ENCODE results near the gene CPTP.

The CPTP gene

DNA sequence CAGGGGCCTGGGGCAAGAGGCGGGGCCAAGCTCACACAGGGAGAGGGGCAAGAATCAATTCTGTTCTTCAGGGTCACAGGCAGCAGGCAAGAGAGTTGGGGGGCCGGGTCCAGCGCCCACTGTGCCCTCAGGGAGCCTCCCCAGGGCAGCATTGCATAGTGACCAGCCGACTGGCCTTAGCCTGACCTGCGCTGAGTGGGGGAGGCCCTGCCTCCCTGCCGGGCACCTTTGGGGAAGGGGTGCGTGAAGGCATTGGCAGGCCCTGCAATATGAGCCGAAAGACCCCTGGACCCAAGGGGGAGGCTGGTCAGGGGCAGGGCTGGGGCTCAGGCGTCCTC, 32.2 kb upstream of the CPTP start:
- DNase-seq (ENCODE audit: low read depth), result no peak

DNA sequence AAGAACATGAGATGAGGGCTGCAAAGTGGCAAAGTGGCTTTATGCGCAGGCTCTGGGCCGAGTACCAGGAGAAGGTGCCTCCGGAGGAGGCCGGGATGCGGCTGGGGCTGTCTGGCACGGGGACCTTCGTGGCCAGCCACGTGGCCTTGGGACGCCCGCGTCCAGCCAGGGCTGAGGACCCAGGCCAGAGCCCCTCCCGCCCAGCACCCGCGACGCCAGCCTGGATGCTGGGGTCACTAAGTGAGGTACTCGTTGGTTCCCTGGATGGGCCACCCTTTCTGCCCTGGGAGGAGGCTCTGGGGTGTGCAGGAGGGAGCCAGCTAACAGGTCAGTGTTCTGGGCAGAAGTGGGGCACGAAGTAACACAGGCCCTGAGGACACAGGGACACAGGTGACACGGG, 31.8 kb upstream of the CPTP start:
- no peak for DNase-seq (ENCODE audit: low read depth)

GRCh38 chr1:1293263-1294249, 31.0 kb upstream of the CPTP start:
- no peak for DNase-seq (ENCODE audit: low read depth)

GRCh38 chr1:1294250-1294890, 30.2 kb upstream of the CPTP start:
- DNase-seq (ENCODE audit: low read depth), result no peak

GRCh38 chr1:1295154-1295923, 29.3 kb upstream of the CPTP start:
- DNase-seq (ENCODE audit: low read depth), result no peak

DNA sequence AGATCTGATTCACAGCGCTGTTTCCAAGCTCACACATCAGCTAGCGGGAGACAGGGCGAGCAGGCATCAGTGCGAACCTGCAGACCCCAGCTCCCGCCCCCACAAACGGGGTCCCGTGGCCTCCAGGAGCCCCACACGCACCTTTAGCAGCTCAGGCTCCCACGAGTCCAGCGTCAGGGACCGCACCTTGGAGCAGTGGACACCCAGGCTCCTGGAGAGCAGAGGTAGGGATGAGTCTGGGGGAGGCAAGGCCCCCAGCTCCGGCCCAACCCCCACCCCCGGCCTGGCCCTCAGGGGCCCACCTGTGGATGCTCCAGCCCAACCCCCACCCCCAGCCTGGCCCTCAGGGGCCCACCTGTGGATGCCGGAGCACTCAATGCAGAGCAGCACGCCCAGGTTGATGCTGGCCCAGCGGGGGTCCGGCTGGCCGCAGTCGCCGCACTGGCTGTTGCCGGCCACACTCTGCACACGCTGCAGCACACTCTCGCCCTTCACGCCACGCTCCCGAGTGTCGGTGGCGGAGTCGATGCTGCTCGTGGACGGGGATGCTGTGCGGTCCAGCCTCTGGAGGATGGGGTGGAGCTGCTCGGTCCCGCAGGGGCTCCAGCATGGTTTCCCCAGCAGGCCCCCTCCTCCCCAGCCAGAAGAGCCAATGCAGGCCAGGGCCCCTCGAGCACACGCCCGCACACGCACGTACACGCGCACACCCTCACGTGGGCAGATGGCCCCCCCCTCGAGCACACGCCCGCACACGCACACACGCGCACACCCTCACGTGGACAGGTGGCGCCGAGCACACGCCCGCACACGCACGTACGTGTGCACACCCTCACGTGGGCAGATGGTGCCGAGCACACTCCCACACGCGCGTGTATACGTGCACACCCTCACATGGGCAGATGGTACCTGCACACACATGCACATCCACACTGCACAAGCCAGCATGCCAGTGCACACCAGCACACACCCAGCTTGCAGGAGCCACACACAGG, 28.2 kb upstream of the CPTP start:
- DNase-seq (ENCODE audit: low read depth), result no peak

- no peak for DNase-seq (ENCODE audit: low read depth)
These were observed 26.7 kb upstream of the CPTP start for GRCh38 chr1:1297802-1298424.

GRCh38 chr1:1298861-1299685, 25.5 kb upstream of the CPTP start:
- DNase-seq (ENCODE audit: low read depth), result peak; percentile 15

GRCh38 chr1:1299686-1300351, 24.8 kb upstream of the CPTP start:
- no peak for DNase-seq (ENCODE audit: low read depth)

GRCh38 chr1:1300352-1300739, 24.3 kb upstream of the CPTP start:
- DNase-seq (ENCODE audit: low read depth), result no peak

GRCh38 chr1:1302006-1302430, 22.6 kb upstream of the CPTP start:
- DNase-seq (ENCODE audit: low read depth), result no peak

DNA sequence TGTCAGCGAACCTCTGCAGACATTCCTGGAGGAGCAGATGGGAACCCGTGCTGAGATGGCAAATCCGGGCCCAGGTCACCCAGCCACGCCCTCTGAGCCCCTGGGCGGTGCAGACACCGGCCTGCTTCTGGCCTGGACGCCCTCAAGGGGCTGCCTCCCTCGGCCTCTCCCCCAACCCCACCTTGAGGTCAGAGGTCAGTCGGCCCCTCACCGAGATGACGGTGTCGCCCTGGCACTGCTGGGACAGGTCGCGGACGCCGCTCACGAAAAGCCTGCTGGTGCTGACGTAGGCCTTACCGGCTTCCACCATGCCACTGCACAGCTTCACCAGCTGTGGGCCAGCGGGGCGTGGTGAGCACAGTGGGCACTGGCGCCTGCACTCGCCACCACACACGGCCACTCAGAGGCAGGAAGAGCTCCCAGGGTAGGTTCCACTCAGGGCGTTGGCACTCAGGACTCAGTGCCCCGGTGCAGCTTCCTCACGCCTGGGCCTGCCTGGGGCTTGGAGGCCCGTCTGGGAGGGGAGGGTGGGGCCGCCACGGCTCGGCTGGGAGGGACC, 21.6 kb upstream of the CPTP start:
- DNase-seq (ENCODE audit: low read depth), result no peak

DNA sequence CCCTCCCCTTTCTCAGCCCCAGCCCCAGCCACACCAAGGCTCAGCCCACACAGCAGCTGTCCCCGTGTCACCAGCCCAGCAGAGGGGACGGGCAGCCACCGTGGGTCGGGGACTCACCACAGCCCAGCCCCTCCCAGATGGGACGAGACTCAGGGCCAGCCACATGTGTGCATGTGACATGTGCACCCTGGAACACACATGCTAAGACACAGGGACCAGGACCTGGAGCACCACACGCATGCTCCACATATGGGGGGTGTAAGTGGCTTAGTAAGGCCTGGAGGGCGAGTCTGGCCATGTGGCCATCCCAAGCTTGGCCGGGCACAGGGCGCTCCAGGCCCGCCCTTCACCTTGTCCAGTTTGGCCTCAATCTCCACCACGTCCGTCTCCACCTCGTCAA, 20.9 kb upstream of the CPTP start:
- no peak for DNase-seq (ENCODE audit: low read depth)

DNA sequence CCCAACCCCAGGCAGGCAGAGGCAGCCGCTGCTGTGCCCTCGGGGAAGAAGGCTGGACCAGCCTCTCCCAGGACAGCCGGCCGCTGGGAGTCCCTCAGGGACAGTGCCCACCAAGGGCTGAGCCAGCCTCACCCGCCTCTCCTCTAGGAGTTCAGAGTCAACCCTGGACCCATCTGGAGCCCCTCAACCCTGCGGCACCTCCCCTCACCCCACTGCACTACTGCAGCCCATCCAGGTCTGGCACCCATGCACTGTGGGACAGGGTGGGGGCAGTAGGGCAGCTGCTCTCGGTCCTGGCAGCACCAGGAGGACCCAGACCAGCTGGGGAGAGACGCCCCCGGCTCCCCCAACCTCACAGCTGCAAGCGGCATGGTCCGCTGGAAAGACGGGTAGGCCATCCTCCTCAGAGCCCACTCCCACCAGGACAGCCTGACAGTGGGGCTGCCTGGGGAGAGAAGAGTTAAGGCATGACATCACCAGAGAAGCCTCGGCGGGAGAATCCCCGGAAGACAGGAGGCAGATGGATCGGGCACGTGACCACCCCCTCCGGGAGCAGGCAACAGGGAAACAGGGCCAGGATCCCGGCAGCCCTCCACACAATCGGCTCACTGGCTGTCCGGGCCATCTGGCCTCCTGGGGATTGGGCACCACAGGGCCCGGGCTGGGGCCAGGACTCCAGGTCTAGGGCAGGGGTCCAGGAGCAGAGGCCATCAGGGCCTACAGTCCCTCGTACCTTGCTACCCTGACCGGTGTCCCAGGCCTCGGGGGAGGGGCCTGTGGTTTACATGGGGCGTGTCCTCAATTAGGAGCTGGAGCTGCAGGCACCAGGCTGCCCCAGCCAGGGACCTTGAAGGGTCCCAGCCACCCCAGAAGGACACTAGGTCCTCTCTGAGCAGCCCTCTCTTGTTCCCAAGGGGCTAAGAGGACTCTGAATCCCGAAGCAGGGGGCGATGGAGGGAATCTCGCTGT, 20.0 kb upstream of the CPTP start:
- DNase-seq (ENCODE audit: low read depth), result peak; percentile 85

DNA sequence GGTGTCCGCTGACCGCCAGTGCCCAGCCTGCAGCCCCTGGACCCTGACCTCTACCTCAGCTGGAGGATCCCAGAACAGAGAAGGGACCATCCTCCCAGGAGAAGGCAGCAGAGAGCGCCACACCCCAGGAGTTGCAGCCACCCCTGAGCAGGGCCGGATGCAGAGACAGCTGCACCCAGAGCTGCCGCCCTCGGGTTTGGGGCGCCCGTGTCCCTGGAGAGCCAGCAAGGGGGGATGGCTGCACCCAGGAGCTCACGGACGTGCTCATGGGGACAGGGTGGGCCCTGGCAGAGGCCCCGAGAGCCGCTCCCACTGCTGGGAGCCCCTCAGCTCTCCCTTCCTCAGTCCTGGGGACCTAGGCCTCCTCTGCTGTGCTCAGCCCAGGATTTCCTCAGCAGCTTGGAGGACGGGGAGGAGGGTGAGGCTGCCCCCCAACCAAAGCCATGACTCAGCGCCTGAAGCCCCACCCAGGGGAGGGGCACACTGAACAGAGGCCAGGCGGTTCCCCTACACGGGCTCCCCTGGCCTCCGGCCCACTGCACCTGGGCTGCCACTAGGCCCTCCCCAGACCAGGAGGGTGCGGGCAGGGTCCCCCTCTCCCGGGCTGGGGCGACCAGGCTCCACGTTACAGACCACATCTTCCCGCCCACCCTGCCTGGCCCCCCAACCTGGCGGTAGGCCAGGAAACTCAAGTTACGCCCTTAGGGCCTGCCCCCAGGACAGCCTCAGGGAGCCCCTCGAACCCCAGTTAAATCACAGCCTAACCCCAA, 19.1 kb upstream of the CPTP start:
- DNase-seq (ENCODE audit: low read depth), result peak; percentile 70

GRCh38 chr1:1306070-1306660, 18.4 kb upstream of the CPTP start:
- DNase-seq (ENCODE audit: low read depth), result no peak
